Small intestine (tissue), 7 donors: Measurements from ENCODE around the gene PRKN. TPM values are rescaled to one million over a fixed set of nuclear protein-coding genes. Genes with fewer than 3 reads are reported as not detected.

ENCODE experiments used
- DNase-seq, 2 donors: peaks; one replicate each; pipeline versions ENCODE4 v3.0.0 to v3.0.0-alpha.2; 2013
- FAIRE-seq: peaks from 2 replicates; lab custom pipeline; 2012; peaks lifted over from hg19 to GRCh38; lab: Jason Lieb, UNC
- H3K27ac ChIP-seq, 3 donors: one replicate each; pipeline ENCODE4 v1.5.1; 2013; ENCODE audit warnings: low read length in 2 of 3, mild to moderate bottlenecking in 2 of 3, control low read depth in 1 of 3, inconsistent platforms in 1 of 3, low read depth in 1 of 3, moderate library complexity in 1 of 3
- H3K27me3 ChIP-seq, 3 donors: one replicate each; pipeline ENCODE4 v1.6.1; 2013; ENCODE audit warnings: low read length in 3 of 3, inconsistent platforms in 1 of 3; ENCODE audit not compliant: control insufficient read depth in 3 of 3, insufficient read depth in 3 of 3
- H3K36me3 ChIP-seq, 3 donors: one replicate each; pipeline ENCODE4 v1.6.1; 2013; ENCODE audit warnings: low read length in 3 of 3, inconsistent platforms in 1 of 3, low read depth in 1 of 3, mild to moderate bottlenecking in 1 of 3, moderate library complexity in 1 of 3; ENCODE audit not compliant: control insufficient read depth in 3 of 3, insufficient read depth in 2 of 3
- H3K4me1 ChIP-seq, 3 donors: one replicate each; pipeline ENCODE4 v1.6.1; 2013; ENCODE audit warnings: low read length in 2 of 3, inconsistent platforms in 1 of 3, low read depth in 1 of 3, mild to moderate bottlenecking in 1 of 3, moderate library complexity in 1 of 3; ENCODE audit not compliant: control insufficient read depth in 3 of 3, insufficient read depth in 2 of 3
- H3K4me3 ChIP-seq, 3 donors: one replicate each; pipeline ENCODE4 v1.5.1; 2013; ENCODE audit warnings: low read length in 3 of 3, control low read depth in 1 of 3, inconsistent platforms in 1 of 3, low read depth in 1 of 3, mild to moderate bottlenecking in 1 of 3, moderate library complexity in 1 of 3
- H3K9me3 ChIP-seq, 2 donors: one replicate each; pipeline ENCODE4 v1.6.1; 2013; ENCODE audit warnings: low read depth in 1 of 2, low read length in 1 of 2; ENCODE audit not compliant: control insufficient read depth in 2 of 2, insufficient read depth in 1 of 2
- WGBS, 3 donors: extraction: QIAGEN DNeasy Blood & Tissue Kit; methylation state at CpG; one replicate each; pipeline ENCODE4 v1.1.7; 2013; 5-methylcytosine and 5-hydroxymethylcytosine counted together
- polyA plus RNA-seq, 4 donors: library from polyadenylated mRNA; stranded (reverse) in 3 of 4; unstranded in 1 of 4; fragments of 200-250 nt in 3 of 4; fragments of 120-200 nt in 1 of 4; gene quantifications; one replicate each; pipeline versions ENCODE4 v1.2.1 to v1.2.3, GENCODE V29; 2013
- donor health status: healthy with polysubstance abuse.
- donor health status: control.
- donor health status: control.
- donor health status: Bipolar disorder and iron deficiency.
- donor health status: healthy.

Gene PRKN
- polyA plus RNA-seq, 4 donors, result 0.27 to 2.3 (median 1.0) TPM

DNA sequence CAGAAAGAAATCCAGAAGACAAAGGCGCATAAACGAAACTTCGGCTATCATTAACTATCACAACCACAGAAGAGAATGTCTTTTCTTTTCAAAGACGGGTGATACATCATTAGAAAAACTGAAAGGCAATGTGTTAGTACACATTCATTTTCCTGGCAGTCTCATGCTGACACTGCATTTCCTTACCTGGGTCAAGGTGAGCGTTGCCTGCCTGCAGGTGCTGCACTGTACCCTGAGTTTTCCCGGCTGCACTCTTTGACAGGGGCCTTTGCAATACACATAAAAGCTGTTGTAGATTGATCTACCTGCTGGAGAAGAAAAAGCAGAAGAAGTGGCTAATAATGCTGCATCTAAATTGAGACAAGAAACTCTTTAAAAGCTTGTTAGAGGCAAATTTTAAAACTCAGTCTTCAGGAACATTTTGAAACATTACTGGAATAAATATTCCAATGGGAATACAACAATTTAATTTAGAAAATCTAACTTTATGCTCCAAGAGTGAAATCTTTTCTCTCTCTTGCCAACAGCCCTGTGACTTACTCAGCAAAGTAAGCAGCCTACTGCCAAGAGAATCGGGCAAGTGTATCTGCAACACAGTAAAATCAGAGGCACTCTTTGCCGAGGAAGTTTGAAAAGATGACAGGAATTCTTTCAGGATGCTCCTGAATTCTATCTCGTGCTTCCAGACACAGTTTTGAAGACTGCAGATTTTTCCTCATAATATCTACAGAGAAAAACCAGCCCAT lies 526.4 kb downstream of the PRKN start:
- 78 to 90% (median 87%) methylated on average over 9 of the region's 9 CpGs for WGBS, 3 donors
- H3K27ac ChIP-seq, result no peak overlapping the region
- H3K4me1 ChIP-seq, result no peaks in the 10 kb centered on the region
- FAIRE-seq (no peak), DNase-seq (no peak)
- H3K4me3 ChIP-seq, result no peak overlapping the region
- no peaks in the 10 kb centered on the region for H3K36me3 ChIP-seq
- no peaks in the 10 kb centered on the region for H3K27me3 ChIP-seq
- no peaks in the 10 kb centered on the region for H3K9me3 ChIP-seq

DNA sequence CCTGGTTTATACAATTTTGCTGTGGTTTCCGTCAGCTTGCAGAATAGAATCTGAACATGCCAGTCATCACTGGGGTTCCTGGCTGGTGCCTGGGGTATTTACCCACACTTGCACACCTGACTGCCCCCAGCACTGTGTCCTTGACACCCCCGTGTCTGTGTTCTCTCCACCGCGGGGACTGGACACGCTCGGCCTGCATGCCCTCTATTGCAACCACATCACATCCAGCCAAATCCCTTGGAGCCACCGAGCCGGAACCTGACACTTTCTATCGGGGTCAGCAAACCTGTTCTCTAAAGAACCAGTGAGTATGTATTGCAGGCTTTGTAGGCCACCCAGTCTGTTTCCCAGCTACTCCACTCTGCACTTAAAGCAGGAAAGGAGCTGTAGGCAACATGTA lies 527.5 kb downstream of the PRKN start:
- H3K27ac ChIP-seq, result no peak overlapping the region
- 95 to 97% (median 97%) methylated on average over 9 of the region's 9 CpGs for WGBS, 3 donors
- FAIRE-seq, result no peak

DNA sequence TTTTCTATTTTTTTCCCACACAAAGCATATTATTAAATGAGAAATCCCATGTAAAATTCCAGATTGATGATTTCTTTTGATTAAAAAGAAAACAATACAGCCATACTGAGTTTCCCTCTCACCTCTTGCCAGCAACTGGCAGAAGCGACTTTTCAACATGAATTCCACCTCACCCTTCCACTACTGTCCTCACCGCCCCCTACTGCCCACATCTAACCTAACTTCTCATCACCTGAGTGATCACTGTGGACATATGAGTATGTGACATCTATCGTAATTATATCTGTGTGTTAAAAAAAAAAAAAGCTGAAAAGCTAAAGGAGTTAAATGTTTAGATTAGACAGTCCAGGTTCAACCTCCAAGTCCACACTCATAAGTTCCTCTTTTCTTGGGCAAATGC lies 528.6 kb downstream of the PRKN start:
- Histone ChIP-seq H3K4me3 (no peak overlapping the region), H3K27me3 (no peaks in the 10 kb centered on the region), H3K4me1 (no peaks in the 10 kb centered on the region), H3K27ac (no peak overlapping the region), H3K9me3 (no peaks in the 10 kb centered on the region), H3K36me3 (no peaks in the 10 kb centered on the region)
- DNase-seq (no peak), FAIRE-seq (no peak)
- 86 to 88% (median 86%) methylated on average over 3 of the region's 3 CpGs for WGBS, 3 donors

More for the DNA sequence above, 527.5 kb downstream of the PRKN start:
- H3K9me3 ChIP-seq, result no peaks in the 10 kb centered on the region
- no peaks in the 10 kb centered on the region for H3K4me1 ChIP-seq
- H3K4me3 ChIP-seq, result no peak overlapping the region
- H3K27me3 ChIP-seq, result no peaks in the 10 kb centered on the region
- H3K36me3 ChIP-seq, result no peaks in the 10 kb centered on the region
- DNase-seq, result no peak

DNA sequence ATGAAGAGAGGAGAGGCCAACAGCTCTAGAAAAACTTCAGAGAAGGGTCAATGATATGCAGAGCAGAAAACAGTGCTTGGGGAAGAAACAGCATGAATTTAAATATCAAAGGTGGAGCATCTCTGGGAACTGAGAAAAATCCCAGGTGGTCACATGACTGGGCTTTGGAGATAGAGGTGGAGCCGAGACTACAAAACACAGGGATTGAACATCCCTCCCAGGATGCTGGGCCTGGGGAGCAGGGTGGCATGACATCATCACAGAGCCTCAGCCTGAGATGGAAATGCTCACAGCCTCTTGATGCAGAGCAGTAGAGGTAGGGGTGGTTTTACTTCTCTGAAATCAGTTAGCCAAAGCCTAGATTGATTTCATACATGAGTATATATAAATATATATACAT lies 529.5 kb downstream of the PRKN start:
- no peak overlapping the region for H3K27ac ChIP-seq
- 75 to 79% (median 76%) methylated on average over 1 of the region's 1 CpG for WGBS, 3 donors
- FAIRE-seq, result no peak
- H3K4me3 ChIP-seq, result no peak overlapping the region
- no peaks in the 10 kb centered on the region for H3K27me3 ChIP-seq
- H3K4me1 ChIP-seq, result no peaks in the 10 kb centered on the region
- H3K36me3 ChIP-seq, result no peaks in the 10 kb centered on the region
- no peak for DNase-seq
- H3K9me3 ChIP-seq, result no peaks in the 10 kb centered on the region

DNA sequence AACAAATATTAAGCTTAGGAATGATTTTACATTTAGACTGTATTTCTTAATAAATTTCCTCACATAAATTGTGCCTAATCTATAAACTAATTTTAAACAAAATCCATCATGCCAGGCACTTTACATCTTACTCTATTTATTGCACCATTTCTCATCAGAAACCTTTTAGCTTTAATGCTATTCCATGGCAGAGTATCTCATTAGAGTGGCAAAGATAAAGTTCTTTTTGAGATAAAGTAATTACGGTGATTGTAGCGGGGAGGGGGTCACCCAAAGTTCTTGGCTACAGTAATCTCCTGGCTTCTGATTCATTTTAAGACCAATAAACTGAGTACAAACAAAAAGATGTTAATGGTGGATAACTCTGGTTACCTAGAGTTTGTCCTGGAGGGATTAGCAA lies 532.1 kb downstream of the PRKN start:
- Histone ChIP-seq H3K27me3 (no peaks in the 10 kb centered on the region), H3K4me1 (no peaks in the 10 kb centered on the region), H3K4me3 (no peak overlapping the region), H3K36me3 (no peaks in the 10 kb centered on the region), H3K27ac (no peak overlapping the region), H3K9me3 (no peaks in the 10 kb centered on the region)
- DNase-seq (no peak), FAIRE-seq (no peak)
- WGBS, 3 donors, result 38 to 68% (median 51%) methylated on average over 2 of the region's 2 CpGs

DNA sequence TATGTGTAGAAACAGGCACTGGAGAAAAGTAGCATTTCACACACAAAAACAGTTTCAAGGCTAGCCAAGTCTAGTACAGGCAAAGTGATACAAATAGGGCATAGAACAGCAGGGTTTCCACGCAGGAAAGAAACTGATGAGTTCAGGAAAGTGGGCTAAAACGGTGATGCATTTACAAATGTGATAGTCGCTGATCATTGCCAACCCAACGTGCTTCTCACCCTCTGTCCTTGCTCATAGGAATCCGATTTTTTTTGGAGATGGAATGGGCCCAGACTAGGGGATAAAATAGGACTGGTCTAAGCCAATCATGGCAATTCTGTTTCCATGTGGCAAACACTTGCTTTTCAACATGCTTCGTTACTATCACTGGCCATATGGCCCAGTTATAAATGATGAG lies 536.6 kb downstream of the PRKN start:
- FAIRE-seq (no peak), DNase-seq (no peak)
- Histone ChIP-seq H3K27ac (no peak overlapping the region), H3K4me1 (no peaks in the 10 kb centered on the region), H3K4me3 (no peak overlapping the region), H3K36me3 (no peaks in the 10 kb centered on the region), H3K27me3 (no peaks in the 10 kb centered on the region), H3K9me3 (no peaks in the 10 kb centered on the region)
- WGBS, 3 donors, result 86 to 91% (median 89%) methylated on average over 6 of the region's 6 CpGs

DNA sequence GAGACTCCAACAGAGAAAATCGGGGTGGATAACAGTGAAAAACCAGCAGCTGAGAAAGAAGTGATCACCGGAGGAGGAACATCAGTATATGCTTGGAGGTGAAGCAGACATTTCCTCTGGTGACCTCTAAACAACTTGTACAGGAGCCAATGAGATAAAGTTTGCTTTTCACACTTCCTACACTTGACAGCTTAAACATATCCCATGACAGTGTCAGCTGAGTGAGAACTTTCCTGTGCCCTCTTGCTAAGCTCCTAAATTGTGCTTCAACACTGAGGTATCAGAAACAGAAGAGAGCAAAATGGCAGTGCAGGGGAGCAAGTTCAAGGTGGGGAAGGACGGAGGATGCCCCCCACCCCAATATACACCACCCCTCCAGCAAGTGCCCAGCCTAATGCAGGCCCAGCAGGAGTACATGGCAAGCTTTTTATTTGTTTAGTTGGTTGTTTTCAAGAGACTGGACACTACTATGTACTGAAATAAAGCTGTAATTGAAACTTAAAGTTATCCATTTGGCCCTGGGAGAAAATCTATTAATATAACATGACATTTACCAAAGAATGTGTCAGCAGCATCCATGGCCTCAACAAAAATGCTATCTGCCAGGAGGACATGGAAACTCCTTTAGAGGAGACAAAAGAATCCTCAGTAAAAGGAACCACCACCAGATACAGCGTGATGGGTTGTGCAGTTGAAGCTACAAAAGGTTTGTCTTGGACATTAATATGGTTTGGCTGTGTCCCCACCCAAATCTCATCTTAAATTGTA lies 540.2 kb downstream of the PRKN start:
- FAIRE-seq (no peak), DNase-seq (no peak)
- H3K4me1 ChIP-seq, result no peaks in the 10 kb centered on the region
- no peaks in the 10 kb centered on the region for H3K36me3 ChIP-seq
- no peak overlapping the region for H3K4me3 ChIP-seq
- 82 to 85% (median 84%) methylated on average over 4 of the region's 4 CpGs for WGBS, 3 donors
- no peaks in the 10 kb centered on the region for H3K27me3 ChIP-seq
- H3K27ac ChIP-seq, result no peak overlapping the region
- no peaks in the 10 kb centered on the region for H3K9me3 ChIP-seq

DNA sequence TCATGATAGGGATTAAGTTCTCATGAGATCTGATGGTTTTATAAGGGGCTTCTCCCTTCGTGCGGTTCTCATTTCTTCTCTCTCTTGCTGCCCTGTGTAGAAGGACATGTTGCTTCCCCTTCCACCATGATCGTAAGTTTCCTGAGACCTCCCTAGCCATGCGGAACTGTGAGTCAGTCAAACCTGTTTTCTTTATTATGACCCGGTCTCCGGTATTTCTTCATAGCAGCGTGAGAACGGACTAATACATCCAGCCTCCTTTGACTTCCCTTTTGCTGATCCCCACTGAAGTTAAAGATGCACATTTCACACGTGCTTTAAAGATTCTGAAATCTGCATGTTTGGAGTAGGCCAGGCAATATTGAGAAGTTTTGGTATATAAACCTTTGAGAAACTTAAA lies 543.1 kb downstream of the PRKN start:
- Histone ChIP-seq H3K4me3 (no peak overlapping the region), H3K27me3 (no peaks in the 10 kb centered on the region), H3K4me1 (no peaks in the 10 kb centered on the region), H3K36me3 (no peaks in the 10 kb centered on the region), H3K27ac (no peak overlapping the region), H3K9me3 (no peaks in the 10 kb centered on the region)
- 86 to 92% (median 87%) methylated on average over 9 of the region's 9 CpGs for WGBS, 3 donors
- FAIRE-seq, result no peak
- no peak for DNase-seq
